K562 (cell line): ENCODE measurements around the gene SPTBN2. TPM values are rescaled to one million over a fixed set of nuclear protein-coding genes. Genes with fewer than 3 reads are reported as not detected.

Experiments
- ARID2 ChIP-seq: fragments of 450-650 bp; IDR thresholded peaks from 2 replicates; pipeline ENCODE4 v1.6.1; 2017; ENCODE audit warnings: antibody characterized with exemption, mild to moderate bottlenecking
- BACH1 ChIP-seq: fragments of 200-800 bp; sonication (Bioruptor generic); IDR thresholded peaks from 2 replicates; pipeline ENCODE4 v1.6.1; 2016; ENCODE audit warnings: missing genetic modification characterization, missing compliant biosample characterization
- DIDO1 ChIP-seq: fragments of 450-650 bp; IDR thresholded peaks from 2 replicates; pipeline ENCODE4 v1.6.1; 2016; ENCODE audit warnings: low read depth, missing biosample characterization, missing genetic modification characterization
- ERF ChIP-seq: fragments of 450-650 bp; formaldehyde crosslinking; IDR thresholded peaks from 2 replicates; pipeline ENCODE4 v1.4.0; 2020; ENCODE audit warnings: mild to moderate bottlenecking, mixed read lengths
- ETV1 ChIP-seq: fragments of 450-650 bp; conservative IDR thresholded peaks from 2 replicates; pipeline ENCODE4 v1.6.1; 2016; ENCODE audit warnings: missing genetic modification characterization, control low read depth, low read depth, missing compliant biosample characterization
- GATAD2A ChIP-seq: fragments of 450-650 bp; IDR thresholded peaks from 2 replicates; pipeline ENCODE4 v1.6.1; 2017
- HDAC1 ChIP-seq, 2 experiments: fragments of 450-650 bp; IDR thresholded peaks; 2 replicates each; pipeline ENCODE4 v1.6.1; 2016 to 2017; ENCODE audit warnings: inconsistent platforms in 1 of 2, mild to moderate bottlenecking in 1 of 2, moderate library complexity in 1 of 2
- HDAC6 ChIP-seq: IDR thresholded peaks from 2 replicates; pipeline ENCODE4 v1.6.1; 2012; ENCODE audit warnings: low read depth, mild to moderate bottlenecking, control low read depth, inconsistent platforms, low read length, moderate library complexity
- HMGN3 ChIP-seq: IDR thresholded peaks from 2 replicates; pipeline ENCODE4 v1.6.1; 2011; ENCODE audit warnings: borderline replicate concordance, low read depth, mild to moderate bottlenecking, mixed read lengths, low read length; ENCODE audit not compliant: insufficient read length; ENCODE audit errors: extremely low read depth
- HSF4 ChIP-seq: fragments of 250-450 bp; sonication (Bioruptor Pico); IDR thresholded peaks from 2 replicates; pipeline ENCODE4 v2.1.2; 2022; ENCODE audit warnings: mild to moderate bottlenecking, moderate library complexity, borderline replicate concordance
- ILF3 ChIP-seq: fragments of 450-650 bp; IDR thresholded peaks from 2 replicates; pipeline ENCODE4 v1.6.1; 2018; ENCODE audit warnings: antibody characterized with exemption, mild to moderate bottlenecking, moderate library complexity, borderline replicate concordance
- KAT8 ChIP-seq: fragments of 450-650 bp; IDR thresholded peaks from 2 replicates; pipeline ENCODE4 v1.6.1; 2016; ENCODE audit warnings: low read depth, mild to moderate bottlenecking
- KDM5B ChIP-seq: fragments of 200-600 bp; sonication (generic); IDR thresholded peaks from 2 replicates; pipeline ENCODE4 v1.6.1; 2012; ENCODE audit warnings: low read depth, mild to moderate bottlenecking, moderate library complexity, low read length, control low read depth, inconsistent platforms; ENCODE audit not compliant: insufficient replicate concordance
- KHSRP ChIP-seq: fragments of 450-650 bp; IDR thresholded peaks from 2 replicates; pipeline ENCODE4 v1.6.1; 2017
- KLF16 ChIP-seq: IDR thresholded peaks from 2 replicates; pipeline ENCODE4 v1.6.1; 2016; ENCODE audit warnings: antibody characterized with exemption
- L3MBTL2 ChIP-seq: fragments of 450-650 bp; IDR thresholded peaks from 2 replicates; pipeline ENCODE4 v1.6.1; 2016; ENCODE audit warnings: mild to moderate bottlenecking, moderate library complexity
- LCOR ChIP-seq: sonication (generic); formaldehyde crosslinking; IDR thresholded peaks from 2 replicates; pipeline ENCODE4 v1.8.0; 2022; ENCODE audit warnings: mild to moderate bottlenecking, missing genetic modification reagents
- MAFG ChIP-seq: fragments of 450-650 bp; conservative IDR thresholded peaks from 2 replicates; pipeline ENCODE4 v1.6.1; 2016; ENCODE audit warnings: missing genetic modification characterization, missing compliant biosample characterization
- NR2C2 ChIP-seq, 2 experiments: fragments of 200-800 bp in 1 of 2; sonication (Bioruptor generic) in 1 of 2; sonication (generic) in 1 of 2; formaldehyde crosslinking in 1 of 2; IDR thresholded peaks; 2 replicates each; pipeline versions ENCODE4 v1.6.1 to v1.8.0; 2016 to 2022; ENCODE audit warnings: mild to moderate bottlenecking in 1 of 2, missing compliant biosample characterization in 1 of 2, missing genetic modification characterization in 1 of 2, missing genetic modification reagents in 1 of 2
- PURB ChIP-seq: sonication (generic); formaldehyde crosslinking; IDR thresholded peaks from 2 replicates; pipeline ENCODE4 v1.9.0; 2021; ENCODE audit warnings: low read depth, mild to moderate bottlenecking, missing genetic modification reagents
- RFX5 ChIP-seq: IDR thresholded peaks from 2 replicates; pipeline ENCODE4 v1.6.1; 2011; ENCODE audit warnings: low read depth, mild to moderate bottlenecking, improper control_type of control experiment, low read length
- RUNX1 ChIP-seq: sonication (generic); IDR thresholded peaks from 2 replicates; pipeline ENCODE4 v1.6.1; 2016; ENCODE audit warnings: antibody characterized with exemption, low read depth
- SMAD1 ChIP-seq: fragments of 150-350 bp; IDR thresholded peaks from 2 replicates; pipeline ENCODE4 v1.6.1; 2014; ENCODE audit warnings: low read length, low read depth; ENCODE audit not compliant: partially characterized antibody
- SMARCA4 ChIP-seq: fragments of 450-650 bp; IDR thresholded peaks from 2 replicates; pipeline ENCODE4 v1.6.1; 2016
- SREBF2 ChIP-seq: sonication (generic); formaldehyde crosslinking; IDR thresholded peaks from 2 replicates; pipeline ENCODE4 v1.4.0; 2020; ENCODE audit warnings: mild to moderate bottlenecking, missing genetic modification reagents
- SUPT5H ChIP-seq: fragments of 450-650 bp; IDR thresholded peaks from 2 replicates; pipeline ENCODE4 v1.6.1; 2016
- TBP ChIP-seq: optimal IDR thresholded peaks from 2 replicates; pipeline ENCODE3; 2011; ENCODE audit warnings: low read depth, low read length, improper control_type of control experiment
- U2AF1 ChIP-seq: fragments of 200-400 bp; formaldehyde crosslinking; optimal IDR thresholded peaks from 2 replicates; pipeline ENCODE3; 2017; ENCODE audit warnings: mild to moderate bottlenecking, low read depth, low read length, moderate library complexity
- ZNF436 ChIP-seq: fragments of 250-450, 450-650 bp; sonication (Bioruptor Pico); formaldehyde crosslinking; IDR thresholded peaks from 2 replicates; pipeline ENCODE4 v1.7.0; 2020; ENCODE audit warnings: mild to moderate bottlenecking
- polyA plus RNA-seq, 8 experiments: library from polyadenylated mRNA; depleted of rRNA in 4 of 8; stranded (reverse) in 5 of 8; unstranded in 3 of 8; fragments of >200 nt; fragmentation: Nextera tagmentation in 2 of 8; fragmentation: Illumina TruSeq in 1 of 8; extraction: Ambion mirVana in 2 of 8; extraction: Trizol in 1 of 8; gene quantifications; 2 replicates each; pipeline versions ENCODE4 v1.2.1 to v1.2.3, GENCODE V29; 2011 to 2014; ENCODE audit warnings: inconsistent platforms in 1 of 8, missing spikeins in 1 of 8
- total RNA-seq, 7 experiments: library from RNA; depleted of rRNA in 6 of 7; stranded (reverse); fragments of >200 nt in 6 of 7; fragmentation: Illumina TruSeq in 2 of 7; extraction: Trizol in 2 of 7; gene quantifications; 2 replicates each; pipeline versions ENCODE4 v1.2.1 to v1.2.3, GENCODE V29; 2011 to 2021; ENCODE audit warnings: low replicate concordance in 1 of 7
- TF ChIP-seq, protein P1 (sequence below): sonication (generic); formaldehyde crosslinking; IDR thresholded peaks from 2 replicates; pipeline ENCODE4 v1.8.0; 2022; ENCODE audit warnings: mild to moderate bottlenecking, missing genetic modification reagents
- TF ChIP-seq, protein P2 (sequence below): fragments of 450-650 bp; formaldehyde crosslinking; IDR thresholded peaks from 2 replicates; pipeline ENCODE4 v1.4.0; 2022; ENCODE audit warnings: missing genetic modification characterization

SPTBN2 gene
- total and polyA plus RNA-seq, 9 of the 15 experiments (the other 6 are each of a cell fraction or from before 2014, with no cell fraction given), result 0.38 to 56.5 (median 19.7) TPM

DNA sequence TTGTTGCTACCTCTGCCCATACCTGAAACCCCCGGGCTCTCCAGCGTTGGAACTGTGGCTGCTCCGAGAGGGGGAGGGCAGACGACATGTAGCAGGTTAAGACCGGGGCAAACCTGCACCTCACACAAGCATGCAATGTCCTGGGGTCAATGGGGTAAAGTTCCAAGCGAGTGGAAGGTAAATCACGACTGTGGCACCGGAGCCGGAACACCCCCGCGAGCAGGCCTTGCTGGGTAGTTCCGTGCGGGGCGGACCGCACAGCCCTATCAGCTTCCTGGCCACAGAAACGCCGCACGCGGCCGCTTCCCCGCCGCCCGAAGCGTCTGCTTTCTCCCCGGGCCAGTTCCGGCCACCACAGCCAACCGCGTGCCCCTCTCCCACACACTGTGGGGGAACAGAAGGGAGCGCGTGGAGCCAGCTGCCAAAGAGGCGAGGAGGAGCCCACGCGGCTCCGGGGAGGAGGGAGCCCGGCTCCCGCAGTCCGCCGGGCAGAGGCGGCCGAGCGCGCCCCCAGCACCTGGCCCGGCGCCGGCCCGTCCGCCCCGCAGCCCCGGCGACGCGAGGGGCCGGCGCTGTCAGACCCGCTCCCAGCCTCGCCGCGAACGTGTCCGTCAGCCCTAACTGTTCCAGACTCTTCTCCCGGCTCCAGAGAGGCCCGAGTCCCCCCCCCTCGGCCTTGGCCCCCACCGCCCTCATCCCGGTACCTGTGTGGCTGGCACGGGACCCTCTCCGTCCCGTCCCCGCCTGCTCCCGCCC lies 1.6 kb downstream of the SPTBN2 start (continued):
- TF ChIP-seq DIDO1 (tag) (no peak), LCOR (CRISPR knock-in tag) (no peak), HDAC1 (IDR thresholded peaks at IDR 0.05) (peak in 1 of 2 experiments; percentile 57; a peak in 1 of 4 replicates), GATAD2A (no peak), HDAC6 (no peak), SREBF2 (CRISPR knock-in tag) (no peak), TBP (peak; percentile 53), NR2C2 (CRISPR knock-in tag; IDR thresholded peaks at IDR 0.05) (no peak), NR2C2 (tag; IDR thresholded peaks at IDR 0.05) (peak; percentile 37; the same call in 1 of the 2 replicates), KLF16 (0 out of 2 replicates have a peak, but pooled peaks have one; percentile 29), KHSRP (no peak), SUPT5H (peak; percentile 64), SMAD1 (no peak), BACH1 (tag) (no peak), ERF (CRISPR knock-in tag) (0 out of 2 replicates have a peak, but pooled peaks have one; percentile 31), U2AF1 (no peak), ARID2 (no peak), KAT8 (no peak), SMARCA4 (0 out of 2 replicates have a peak, but pooled peaks have one; percentile 13), ILF3 (no peak), HSF4 (CRISPR knock-in tag) (no peak), ZNF436 (CRISPR knock-in tag) (no peak), KDM5B (peak; percentile 76), ETV1 (tag) (peak; percentile 70), L3MBTL2 (peak; percentile 94), RFX5 (no peak), PURB (no peak), MAFG (tag) (no peak), HMGN3 (peak; percentile 38), RUNX1 (no peak)
- TF ChIP-seq, protein P1, sequence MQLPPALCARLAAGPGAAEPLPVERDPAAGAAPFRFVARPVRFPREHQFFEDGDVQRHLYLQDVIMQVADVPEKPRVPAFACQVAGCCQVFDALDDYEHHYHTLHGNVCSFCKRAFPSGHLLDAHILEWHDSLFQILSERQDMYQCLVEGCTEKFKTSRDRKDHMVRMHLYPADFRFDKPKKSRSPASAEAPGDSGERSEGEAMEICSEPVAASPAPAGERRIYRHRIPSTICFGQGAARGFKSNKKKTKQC, result peak; percentile 89
- TF ChIP-seq, protein P2, sequence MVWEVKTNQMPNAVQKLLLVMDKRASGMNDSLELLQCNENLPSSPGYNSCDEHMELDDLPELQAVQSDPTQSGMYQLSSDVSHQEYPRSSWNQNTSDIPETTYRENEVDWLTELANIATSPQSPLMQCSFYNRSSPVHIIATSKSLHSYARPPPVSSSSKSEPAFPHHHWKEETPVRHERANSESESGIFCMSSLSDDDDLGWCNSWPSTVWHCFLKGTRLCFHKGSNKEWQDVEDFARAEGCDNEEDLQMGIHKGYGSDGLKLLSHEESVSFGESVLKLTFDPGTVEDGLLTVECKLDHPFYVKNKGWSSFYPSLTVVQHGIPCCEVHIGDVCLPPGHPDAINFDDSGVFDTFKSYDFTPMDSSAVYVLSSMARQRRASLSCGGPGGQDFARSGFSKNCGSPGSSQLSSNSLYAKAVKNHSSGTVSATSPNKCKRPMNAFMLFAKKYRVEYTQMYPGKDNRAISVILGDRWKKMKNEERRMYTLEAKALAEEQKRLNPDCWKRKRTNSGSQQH (CRISPR knock-in tag), result no peak
